Anterior cingulate cortex (tissue), 58 donors: ENCODE measurements around the gene PLAAT4.
"Not testable (repeated sequence)": the region's sequence is repeated elsewhere in the genome, so short reads cannot be mapped to it uniquely, and the experiment has no call there.

Source experiments
- DNase-seq, 58 donors: peaks; one replicate each; lab custom pipeline; 2025; lab: John Stamatoyannopoulos, UW

The PLAAT4 gene

DNA sequence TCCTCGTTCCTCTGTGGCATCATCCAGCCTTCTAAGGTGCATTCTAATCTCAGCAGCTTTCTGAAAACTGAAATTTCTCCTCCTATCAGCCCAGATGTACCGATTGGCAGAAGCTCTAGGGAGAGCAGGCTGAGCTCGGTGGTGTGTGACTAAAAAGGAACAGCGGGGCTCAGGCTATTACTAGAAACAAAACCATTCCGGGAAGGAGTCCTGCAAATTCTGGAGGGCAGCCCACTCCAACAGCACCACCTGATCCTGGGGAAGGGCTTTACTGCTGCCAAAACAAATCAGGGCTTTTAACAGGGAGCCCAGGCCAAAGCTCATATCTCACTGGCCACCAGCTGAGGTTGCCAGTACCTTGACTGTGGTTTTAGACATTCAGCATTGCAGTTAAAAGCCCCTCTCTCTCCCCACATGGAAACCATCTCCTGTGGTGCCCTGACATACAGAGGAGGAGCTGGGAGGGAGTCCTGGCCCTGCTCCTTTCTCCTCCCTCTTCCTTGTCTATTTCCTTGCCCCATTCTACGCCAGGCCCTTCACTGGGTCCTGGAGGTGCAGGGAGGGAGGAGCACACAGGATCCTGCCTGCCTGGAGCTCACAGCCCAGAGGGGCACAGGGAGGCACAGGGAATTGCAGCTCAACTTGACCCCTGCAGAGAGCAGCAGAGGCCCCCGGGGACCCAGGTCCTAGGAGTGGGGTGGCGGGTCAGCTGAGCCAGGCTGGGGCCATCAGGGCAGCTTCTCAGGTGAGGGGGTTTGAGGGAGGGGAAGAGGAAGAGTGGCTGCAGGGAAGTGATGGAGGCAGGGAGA lies 889 bp downstream of the PLAAT4 start:
- DNase-seq, result peak in 57 of 58 donors; percentile 21 to 89 (median 70)

DNA sequence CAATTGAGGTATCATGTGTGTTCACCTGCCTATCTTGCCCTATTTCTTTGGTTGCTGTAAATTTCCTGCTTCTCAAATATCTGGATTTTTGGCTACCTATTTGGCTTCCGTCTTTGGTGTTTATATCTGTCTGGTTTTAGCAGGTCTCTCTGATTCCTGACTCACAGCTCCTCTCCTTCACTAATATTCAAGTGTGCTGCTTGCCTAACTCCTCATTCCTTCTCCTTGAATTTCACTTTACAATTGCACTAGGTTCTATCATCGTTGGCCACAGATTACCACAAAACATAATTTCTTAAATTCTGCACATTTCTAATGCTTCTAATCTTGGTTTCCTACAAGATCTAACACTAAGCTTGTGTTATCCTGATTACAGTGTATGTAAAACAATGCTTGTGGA lies 5.9 kb downstream of the PLAAT4 start:
- DNase-seq, result not testable (repeated sequence)

DNA sequence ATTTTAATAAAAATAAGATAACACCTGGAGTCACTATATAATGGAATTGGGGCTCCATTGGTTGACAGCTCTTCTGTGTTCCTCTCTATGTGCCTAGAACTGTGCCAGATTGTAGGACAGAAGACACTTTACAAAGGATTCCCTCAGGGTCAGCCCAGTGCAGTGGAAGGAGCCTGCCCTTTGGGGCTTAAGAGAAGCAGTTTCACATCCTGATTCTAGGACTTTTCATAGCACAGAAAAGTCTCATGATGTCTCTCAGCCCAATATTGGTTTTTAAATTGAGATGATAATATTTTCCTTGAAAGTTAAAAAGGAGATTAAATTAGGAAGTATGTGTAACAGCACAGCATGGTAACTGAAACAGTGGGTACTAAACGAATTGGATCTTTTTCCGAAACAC lies 7.1 kb downstream of the PLAAT4 start:
- DNase-seq, result no peak

DNA sequence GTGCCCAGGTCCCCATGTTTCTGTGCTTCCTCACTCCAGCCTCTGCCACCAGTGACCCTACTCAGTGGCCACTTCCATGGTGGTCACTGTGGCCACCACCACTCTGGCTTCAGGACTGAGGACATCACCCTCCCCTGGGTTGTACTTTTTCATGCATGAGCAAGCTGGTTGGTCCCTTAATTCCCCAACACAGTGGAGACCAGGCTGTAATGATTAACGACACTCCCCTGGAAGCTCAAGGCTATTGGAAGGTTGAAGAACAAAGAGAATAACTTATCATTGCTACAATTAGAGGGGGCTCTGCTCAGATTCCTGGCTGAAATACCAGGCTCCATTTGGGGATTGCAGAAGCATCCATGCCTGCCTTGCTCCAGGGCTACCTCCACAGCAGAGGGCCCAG lies 10.5 kb downstream of the PLAAT4 start:
- no peak for DNase-seq

DNA sequence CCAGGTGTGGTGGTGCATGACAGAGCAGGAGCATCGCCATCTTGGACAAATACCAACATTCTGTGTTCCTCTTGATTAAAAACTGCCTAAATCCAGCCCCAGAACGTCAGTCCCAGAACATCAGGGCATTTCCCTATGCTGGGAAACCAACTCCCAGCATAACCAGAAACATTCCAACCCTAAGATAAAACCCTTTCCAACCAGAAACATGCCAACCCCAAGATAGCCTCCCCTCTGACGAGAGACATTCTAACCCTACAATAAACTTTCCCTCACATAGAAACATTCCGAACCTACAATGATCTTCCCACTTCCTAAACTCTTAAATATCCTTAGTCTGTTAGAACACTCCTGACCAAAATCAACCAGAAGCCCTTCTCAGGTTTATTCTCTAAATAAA lies 11.6 kb downstream of the PLAAT4 start:
- DNase-seq, result no peak

DNA sequence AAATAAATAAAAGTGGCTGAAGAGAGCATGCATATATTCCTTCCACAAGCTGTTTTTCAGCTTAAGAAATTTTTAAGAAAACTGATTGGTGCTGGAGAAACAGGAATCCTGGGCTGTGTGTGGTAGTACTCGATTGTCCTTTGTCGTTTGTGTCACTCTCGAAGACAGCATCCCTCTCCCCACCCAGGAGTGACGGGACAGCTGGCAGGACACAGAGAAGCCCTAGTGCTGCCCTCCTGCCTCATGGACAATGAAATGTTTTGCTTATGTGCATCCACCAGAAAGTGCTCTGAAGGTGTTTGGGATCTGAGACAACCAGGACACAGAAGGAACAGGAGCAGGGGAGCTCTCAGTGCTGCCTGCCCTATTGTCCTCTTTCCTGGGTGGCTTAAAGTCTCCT lies 12.8 kb downstream of the PLAAT4 start:
- DNase-seq, result peak in 8 of 58 donors; percentile 11 to 42 (median 28)

DNA sequence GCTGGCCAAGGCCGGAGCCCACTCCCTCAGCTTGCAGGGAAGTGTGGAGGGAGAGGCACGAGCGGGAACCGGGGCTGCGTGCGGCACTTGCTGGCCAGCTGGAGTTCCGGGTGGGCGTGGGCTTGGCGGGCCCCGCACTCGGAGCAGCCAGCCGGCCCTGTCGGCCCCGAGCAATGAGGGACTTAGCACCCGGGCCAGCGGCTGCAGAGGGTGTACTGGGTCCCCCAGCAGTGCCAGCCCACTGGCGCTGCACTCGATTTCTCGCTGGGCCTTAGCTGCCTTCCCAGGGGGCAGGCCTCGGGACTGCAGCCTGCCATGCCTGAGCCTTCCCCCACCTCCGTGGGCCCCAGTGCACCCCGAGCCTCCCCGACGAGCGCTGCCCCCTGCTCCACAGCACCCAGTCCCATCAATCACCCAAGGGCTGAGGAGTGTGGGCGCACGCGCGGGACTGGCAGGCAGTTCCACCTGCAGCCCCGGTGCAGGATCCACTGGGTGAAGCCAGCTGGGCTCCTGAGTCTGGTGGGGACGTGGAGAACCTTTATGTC lies 13.6 kb downstream of the PLAAT4 start:
- not testable (repeated sequence) for DNase-seq

DNA sequence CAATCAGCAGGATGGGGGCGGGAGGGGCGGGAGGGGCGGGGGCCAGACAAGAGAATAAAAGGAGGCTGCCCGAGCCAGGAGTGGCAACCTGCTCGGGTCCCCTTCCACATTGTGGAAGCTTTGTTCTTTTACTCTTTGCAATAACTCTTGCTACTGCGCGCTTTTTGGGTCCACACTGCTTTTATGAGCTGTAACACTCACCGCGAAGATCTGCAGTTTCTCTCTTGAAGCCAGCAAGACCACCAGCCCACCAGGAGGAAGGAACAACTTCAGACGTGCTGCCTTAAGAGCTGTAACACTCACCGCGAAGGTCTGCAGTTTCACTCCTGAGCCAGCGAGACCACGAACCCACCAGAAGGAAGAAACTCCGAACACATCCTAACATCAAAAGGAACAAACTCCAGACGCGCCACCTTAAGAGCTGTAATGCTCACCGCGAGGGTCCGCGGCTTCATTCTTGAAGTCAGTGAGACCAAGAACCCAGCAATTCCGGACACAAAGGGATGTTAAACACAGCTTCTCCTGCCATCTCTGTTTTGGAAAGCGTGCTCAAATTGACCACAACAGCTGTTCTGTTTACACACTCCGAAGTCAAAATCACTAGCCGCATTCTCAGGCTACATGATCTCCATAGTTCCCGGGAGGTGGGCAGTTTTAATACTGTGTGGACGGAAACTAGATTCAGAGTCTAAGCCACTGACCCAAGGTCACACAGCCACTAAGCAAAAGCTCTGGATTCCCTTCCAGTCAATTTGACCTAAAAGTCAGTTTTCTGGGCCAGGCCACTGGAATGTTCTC lies 14.7 kb downstream of the PLAAT4 start:
- DNase-seq, result no peak

DNA sequence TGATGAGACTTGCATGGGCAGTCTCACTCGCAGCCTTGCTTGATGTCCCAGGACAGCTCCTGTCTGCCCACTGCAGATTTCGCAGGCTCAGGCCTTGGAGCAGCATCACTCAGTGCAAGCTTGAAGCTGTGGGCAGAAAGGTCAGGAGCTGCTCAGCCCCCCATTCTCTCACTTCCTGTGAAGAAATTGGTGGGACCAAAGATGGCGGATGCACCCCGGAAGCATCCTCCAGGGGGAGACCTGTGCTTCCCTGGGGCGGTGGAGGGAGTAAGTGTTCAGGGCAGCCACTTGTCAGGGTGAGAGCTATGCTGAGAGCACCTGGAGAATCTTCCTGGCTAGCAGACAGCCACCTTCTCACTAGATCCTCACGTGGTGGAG lies 15.3 kb downstream of the PLAAT4 start:
- DNase-seq, result no peak

DNA sequence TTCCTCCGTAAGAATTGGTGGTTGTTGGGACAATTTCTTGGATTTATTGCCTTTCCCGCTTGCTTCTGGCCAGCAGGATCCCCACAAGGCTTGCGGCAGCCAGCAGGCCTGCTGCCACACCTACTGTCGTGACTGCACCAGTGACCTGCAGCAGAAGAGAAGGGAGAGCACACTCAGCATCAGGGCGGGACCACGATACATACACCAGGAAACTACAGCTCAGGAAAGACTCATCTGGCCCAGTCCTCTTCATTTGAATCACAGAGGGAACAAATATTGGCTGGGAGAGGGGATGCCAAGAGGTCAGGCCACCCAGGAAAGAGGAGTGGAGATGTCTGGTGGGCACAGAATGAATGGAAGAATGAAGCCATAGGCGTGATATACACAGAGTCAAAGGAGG lies 16.3 kb downstream of the PLAAT4 start:
- no peak for DNase-seq

DNA sequence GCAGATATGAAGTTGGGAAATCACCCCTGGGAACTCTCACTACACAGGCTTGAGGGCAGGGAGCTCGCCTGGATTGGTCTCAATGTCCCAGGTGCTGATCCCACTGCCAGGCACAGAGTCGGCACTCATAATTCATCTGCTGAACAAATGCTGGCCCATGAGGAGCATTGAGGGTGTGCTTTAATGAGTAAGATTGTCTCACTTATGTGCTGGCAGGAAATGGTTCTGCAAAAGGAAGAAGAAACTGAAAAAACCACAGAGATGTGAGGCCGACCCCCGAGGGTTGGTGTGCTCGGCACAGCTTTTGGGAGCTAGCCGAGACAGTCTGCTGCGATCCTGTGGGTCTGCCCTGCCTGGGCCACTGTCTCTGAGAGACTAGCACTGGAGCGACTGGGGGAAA lies 17.2 kb downstream of the PLAAT4 start:
- DNase-seq, result no peak

DNA sequence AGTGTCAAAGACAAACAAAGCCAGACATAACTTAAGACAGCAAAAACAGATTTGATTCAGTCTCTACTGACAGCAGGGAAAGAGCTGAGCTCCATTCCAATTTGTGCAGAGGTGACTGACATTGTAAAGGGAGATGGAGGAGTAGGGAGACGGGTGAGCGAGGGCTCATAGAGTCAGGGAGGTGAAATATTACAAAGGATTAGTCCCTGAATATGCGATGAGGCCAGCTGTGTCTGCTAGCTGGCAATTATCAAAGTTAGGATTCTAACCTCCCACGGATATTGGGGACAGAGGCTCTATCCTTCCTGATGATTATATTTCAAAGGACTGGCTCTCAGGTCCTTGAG lies 18.2 kb downstream of the PLAAT4 start:
- DNase-seq, result no peak

DNA sequence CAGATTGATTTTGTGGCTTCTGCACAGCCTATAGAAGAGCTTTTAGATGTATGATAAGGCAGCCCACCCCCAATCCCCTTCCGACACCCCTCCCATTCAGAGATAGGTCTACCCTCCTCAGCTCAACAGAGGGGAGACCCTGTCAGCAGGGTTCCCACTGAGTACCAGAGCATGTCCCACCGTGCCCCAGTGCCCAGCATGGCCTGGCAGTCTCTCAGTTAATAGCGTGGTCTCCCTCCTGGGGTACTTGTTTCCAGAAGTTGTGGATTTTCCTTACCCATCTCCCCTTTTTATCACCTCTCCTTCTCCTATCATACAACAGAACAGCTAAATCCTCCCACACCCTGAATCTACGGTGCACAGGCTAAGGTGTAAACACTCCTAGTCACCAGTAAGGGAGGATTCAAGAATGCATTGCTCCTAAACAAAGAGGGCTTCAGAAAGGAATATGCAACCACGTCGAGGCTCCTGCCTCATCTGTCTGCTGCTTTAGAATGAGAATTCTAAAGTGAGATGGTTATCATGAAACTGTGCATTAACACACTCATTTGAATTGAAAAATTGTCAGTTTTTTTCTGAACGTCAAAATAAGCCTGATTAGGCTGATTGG lies 19.9 kb downstream of the PLAAT4 start:
- no peak for DNase-seq

DNA sequence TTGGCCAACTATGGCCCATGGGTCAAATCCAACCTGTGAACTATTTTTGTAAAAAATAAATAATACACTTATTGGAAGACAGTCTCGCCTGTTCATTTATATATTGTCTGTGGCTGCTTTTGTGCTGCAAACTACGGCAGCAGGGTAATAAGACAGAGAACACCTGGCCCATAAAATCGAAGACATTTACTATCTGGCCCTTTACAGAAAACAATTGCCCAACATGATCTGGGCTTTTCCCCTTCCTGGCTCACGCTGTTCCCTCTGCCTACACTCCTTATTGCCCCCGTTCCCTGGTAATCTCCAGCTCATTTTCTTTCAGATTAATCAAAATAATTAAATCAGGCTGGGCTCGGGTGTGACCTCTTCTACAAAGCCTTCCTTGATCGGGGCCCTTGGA lies 21.0 kb downstream of the PLAAT4 start:
- DNase-seq, result no peak

DNA sequence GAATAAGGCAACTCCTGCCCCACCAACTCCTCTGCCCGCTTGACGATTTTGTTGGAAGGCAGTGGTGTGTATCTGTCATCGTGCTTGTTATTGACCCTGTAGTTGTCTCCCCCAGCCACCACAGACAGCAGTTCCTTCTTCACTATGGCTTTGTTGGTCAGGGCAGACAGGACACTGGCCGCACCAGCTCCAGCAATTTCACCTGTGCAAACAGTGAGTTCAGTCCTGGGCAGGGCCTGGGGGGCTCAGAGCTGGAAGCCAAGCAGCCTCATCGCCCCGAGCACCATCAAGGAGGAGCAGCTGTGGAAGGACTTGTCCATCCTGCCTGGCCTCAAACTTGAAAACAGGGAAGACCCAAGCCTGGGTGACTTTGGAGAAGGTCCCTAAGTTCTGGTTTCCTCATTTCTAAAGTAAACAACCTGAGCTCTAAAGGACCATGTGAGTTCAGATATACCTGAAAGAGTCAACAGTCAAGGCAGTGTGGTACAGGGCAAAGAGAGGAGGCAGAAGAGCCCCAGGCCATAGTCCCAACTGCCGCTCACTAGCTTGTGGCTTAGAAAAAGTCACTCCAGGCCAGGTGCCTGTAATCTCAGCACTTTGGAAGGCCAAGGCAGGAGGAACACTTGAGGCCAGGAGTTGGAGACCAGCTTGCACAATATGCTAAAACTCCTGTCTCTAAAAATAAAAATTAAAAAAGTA lies 22.0 kb downstream of the PLAAT4 start:
- no peak for DNase-seq

DNA sequence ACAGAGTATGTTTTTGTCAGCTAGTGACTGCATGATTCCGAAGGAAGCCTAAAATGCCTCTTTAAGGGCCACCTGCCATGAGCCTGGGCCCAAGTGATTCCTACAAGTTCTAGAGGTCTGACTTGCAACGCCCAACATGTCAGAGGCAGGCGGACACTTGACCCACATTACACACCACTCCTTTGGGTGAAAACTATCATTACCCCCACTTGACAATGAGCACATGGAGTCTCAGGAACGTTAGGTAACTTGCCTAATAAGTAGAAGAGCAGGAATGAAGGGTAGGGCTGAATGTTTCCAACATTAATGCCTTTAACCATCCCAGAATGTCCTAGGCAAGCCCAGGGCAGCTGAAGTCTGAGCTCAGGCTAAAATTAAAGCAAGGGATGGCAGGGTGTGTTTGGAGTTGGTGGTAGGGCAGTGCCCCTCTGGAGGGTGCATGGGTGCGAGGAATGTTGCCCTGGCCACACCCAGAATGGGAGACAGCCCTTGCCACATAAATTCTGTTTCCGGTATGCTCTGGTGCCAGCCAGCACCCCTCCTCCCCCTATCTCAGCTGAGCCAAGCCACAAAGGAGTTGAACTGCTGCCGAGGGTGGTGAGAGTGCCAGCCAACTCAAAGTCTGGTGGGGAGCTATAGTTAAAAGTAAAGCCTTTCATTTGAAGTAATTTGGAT lies 24.0 kb downstream of the PLAAT4 start:
- DNase-seq, result peak in 11 of 58 donors; percentile 9 to 44 (median 23)

DNA sequence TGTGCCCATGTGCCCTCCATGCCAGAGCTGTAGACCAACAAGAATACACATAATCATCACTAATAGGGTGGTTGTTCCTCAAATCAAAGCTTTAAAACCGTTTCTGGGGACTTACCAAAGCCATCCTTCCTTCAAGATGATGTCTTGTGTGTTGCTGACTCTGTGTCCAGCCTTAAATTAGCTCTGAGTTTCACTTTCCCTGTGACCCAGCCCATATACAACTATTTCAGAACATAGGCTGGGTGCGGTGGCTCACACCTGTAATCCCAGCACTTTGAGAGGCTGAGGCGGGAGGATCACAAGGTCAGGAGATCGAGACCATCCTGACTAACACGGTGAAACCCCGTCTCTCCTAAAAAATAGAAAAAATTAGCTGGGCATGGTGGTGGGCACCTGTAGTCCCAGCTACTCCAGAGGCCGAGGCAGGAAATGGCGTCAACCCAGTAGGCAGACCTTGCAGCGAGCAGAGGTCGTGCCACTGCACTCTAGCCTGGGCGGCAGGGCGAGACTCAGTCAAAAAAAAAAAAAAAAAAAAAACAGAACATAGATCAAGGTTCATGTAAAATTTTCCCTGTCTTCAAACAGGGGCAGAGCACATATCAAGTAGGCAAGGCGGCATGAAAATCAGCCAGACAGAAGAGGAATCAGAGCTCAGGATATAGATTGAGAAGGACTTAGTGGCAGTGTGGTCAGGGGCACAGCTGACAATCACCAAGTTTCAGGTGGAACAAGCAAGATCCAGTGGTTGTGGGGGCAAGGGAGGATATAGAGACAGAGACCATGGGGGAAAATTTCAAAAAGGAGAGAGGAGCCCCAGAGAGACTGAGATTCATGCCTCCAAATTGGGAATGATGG lies 26.8 kb downstream of the PLAAT4 start, which contains the start of gene PLAAT2:
TSS of gene PLAAT2 (minus strand) at position 179 of the 855 bp plus-strand sequence. CDS start at position 124, 55 bp downstream.
- DNase-seq, result no peak

DNA sequence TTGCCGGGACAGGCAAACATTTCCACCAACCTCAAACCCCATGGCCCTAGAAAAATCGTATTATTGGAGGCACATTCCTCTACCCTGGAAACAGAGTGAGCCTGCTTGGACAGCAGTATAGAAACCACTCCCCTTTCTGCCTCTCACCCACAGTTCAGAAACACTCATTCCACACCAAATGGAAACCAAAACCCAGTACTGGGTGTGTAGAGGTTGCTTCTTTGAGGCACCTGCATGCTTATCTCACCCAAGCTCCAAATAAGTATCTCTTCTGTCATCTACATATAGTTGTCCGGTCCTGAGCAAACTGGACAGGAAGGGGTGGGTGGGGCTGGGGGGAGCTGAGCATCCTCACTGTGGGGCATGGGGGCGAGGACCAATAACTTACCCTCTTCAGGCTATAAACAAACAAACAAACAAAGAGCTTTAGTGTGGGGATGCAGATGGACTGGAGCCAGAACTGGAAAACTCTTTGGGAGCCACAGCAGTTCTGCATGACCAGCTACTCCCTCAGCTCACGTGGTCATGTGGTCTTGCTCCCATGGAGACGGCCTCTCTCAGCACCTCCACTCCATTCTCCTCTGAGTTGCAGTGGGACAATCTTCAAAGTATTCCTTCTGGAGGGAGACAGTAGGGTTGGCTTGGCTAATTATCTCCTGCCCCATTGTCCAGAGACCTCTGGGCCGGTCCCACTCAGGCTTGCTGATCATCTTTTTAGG lies 27.6 kb downstream of the PLAAT4 start:
- peak in 14 of 58 donors; percentile 9 to 70 (median 33) for DNase-seq
